Left forelimb (tissue), 1 donor: ENCODE measurements around the gene ABHD17B.

ENCODE experiments used
- DNase-seq: peaks from one replicate; pipeline ENCODE4 v3.0.0-alpha.2; 2018; ENCODE audit warnings: low spot score

The ABHD17B gene

GRCh38 chr9:71819115-71819739 is 91.8 kb downstream of the ABHD17B start:
- DNase-seq, result no peak

GRCh38 chr9:71816916-71817451 is 94.0 kb downstream of the ABHD17B start:
- no peak for DNase-seq
